Measurements from ENCODE around the gene LNP1.
"Not testable (repeated sequence)": the region's sequence is repeated elsewhere in the genome, so short reads cannot be mapped to it uniquely, and the experiment has no call there.

LNP1 gene

DNA sequence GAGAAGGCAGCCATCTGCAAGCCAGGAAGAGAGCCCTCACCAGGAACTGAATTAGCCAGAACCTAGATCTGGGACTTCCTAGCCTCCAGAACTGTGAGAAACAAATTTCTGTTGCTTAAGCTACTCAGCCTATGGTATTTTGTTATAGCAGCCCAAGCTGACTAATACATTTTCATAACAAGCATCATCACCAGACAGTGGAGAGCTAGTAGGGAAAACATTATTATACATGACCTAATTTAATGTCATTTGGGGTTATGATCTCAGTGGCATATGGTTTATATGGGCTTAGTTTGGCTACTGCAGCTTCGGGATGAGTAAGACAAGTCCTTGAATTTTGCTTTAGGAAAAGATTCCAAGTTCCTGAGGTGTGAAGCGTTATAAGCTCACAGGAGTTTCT lies 35.6 kb downstream of the LNP1 start:
- DNase-seq = no peak

DNA sequence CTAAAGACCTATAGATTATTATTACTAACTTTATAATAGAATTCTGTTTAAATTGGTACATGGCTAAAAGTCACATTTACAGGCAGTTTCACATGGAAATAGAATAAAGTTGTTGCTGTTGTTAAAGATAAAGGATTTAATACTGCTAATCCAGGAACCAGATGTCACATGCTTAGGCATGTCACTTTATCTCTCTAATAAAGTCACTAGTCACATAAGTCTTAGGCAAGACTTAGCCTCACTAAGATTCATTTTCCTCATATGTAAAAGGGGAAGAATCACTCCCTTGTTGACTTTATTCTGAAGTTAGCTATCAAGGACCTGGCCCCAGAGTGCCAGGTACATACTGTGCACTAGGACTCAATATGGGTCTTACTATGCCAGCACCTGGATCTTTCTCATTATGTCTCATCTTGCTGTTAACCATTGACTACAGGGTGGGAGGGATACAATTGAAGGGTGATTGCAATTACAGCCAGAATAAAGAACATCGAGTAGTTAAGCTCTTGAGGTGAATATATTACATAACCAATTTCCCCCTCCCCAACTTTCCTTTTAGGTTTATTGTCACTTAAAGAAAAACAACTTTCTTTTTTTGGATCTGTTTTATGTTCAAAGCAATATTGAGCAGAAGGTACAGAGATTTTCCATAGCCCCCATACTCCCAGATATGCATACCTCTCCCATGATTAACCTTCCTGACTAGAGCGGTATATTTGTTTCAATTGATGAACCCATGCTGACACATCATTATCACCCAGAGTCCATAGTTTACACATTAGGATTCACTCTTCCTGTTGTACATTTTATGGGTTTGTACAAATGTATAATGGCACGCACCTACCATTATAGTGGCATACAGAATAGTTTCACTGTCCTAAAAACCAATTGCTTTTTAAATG lies 36.6 kb downstream of the LNP1 start:
- no peak for DNase-seq

- no peak for DNase-seq
Measured at GRCh38 chr3:100438623-100438974, 37.3 kb downstream of the LNP1 start.

- DNase-seq = no peak
Measured at GRCh38 chr3:100440895-100441294, 39.6 kb downstream of the LNP1 start.

DNA sequence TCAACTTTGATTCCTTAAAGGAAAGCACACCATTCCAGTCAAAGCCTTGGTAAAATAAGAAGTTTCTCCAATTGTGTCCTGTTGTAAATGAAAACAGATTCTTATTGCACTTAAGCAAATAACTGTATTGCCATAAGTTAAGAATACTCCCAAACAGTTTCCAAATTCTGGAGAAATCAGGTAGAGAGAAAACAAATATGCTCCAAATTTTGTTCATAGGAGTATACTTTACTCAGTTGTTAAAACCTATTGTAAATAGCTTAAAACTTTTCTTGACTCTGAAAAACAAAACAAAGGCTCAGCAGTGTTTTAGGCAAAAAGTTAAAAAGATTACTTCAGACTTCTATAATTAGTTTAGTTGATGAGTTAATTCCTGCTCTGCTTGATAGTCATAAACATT lies 42.4 kb downstream of the LNP1 start:
- no peak for DNase-seq

GRCh38 chr3:100447067-100447466 lies 45.7 kb downstream of the LNP1 start:
- not testable (repeated sequence) for DNase-seq

DNA sequence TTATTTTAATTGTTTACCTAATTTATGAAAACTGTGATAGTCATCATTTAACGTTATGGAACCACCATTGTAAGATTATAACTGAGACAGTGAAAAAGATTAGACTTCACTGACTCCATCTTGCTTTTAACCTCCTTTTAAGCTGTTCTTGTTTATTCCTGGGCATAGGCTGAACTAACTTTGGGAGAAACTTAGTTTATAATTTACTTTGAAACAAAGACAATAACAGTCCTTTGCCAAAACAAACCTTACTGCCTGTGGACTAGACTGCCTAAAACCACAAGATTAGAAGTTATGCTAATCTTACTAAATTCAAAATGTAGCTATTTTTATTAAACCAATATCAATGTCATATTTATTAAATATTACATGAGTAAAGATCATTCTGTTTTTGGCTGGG lies 46.7 kb downstream of the LNP1 start:
- DNase-seq = no peak

- DNase-seq = no peak
Measured at GRCh38 chr3:100449214-100449613, 47.9 kb downstream of the LNP1 start.

DNA sequence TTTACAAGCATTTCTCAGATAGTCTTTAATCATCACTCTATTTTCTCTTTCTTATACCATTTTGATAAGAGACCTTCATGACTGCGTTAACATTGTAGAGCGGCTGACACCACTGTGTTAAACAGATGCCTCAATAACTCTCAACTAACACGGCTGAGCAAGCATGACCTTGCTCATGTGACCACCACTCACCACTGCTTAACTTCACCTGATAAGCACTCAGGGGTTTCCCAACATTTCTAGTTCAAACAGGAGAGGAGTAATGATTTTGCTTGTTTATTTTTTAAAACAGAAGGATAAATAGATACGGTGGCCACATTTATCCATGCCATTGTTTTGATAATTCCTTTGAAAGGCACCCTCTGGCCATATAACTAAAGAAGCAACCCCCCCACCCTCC lies 53.3 kb downstream of the LNP1 start:
- no peak for DNase-seq

DNA sequence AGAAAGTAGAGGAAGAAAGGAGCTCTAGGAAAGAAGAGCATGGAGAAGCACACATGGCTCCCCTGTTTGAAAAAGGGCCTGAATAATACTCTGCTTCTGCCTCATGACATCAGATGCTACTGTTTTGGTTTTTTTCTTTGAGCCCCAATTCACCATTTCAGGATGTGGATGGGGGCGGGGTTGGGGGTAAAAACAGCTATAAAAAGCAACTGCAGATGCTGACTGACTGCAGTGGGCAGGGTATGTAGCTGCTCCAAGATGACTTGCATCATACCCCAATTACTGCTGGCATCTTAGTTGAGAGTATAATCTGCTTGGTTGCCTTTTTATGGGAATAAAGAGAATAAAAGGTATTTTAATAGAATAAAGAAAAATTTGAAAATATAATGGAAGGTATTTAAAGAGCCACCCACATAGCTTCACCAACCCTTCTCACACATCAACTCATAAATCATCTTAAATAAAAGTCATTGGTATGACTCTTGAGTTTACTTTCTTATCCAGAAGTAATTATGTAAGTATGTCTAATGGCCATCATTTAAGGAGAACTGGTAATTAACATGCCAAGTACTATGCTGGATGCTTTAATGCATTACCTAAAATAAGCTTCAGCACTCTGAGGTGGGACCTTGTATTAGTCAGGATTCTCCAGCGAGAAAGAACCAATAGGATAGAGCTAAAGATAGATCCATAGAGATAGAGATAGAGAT lies 54.7 kb downstream of the LNP1 start:
- DNase-seq = no peak

DNA sequence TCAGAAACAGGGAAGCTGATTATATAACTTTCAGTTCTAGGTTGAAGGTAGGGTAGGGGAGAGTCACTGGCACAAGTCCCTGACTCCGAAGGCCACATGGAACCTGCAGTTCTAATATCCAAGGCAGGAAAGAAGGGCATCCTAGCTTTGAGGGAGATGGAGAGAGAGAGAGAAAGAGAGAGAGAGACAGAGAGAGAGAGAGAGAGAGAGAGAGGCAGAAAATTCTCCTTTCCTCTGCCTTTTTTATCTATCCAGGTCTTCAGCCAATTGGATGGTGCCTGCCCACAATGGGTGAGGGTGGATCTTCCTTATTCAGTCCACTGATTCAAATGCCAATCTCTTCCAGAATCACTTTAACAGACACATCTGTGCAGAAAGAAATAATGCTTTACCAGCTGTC lies 55.4 kb downstream of the LNP1 start:
- DNase-seq = no peak

DNA sequence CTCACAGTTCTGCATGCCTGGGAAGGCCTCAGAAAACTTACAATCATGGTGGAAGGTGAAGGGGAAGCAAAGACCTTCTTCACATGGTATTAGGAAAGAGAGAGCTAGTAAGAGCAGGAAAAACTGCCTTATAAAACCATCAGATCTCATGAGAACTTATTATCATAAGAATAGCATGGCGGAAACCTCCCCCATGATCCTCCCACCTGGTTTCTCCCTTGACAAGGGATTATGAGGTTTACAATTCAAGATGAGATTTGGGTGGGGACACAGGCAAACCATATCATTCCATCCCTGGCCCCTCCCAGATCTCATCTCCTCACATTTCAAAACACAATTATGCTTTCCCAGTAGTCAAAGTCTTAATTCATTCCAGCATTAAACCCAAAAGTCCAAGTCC lies 56.5 kb downstream of the LNP1 start:
- DNase-seq = no peak

DNA sequence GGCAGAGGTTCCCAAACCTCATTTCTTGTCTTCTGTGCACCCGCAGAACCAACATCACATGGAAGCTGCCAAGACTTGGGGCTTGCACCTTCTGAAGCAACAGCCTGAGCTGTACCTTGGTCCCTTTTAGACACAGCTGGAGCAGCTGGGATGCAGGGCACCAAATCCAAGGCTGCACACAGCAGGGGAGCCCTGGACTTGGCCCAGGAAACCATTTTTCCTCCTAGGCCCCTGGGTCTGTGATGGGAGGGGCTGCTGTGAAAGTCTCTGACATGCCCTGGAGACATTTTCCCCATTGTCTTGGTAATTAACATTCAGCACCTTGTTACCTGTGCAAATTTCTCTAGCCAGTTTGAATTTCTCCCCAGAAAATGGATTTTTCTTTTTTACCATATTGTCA lies 57.5 kb downstream of the LNP1 start:
- DNase-seq = no peak

GRCh38 chr3:100463002-100463401 lies 61.7 kb downstream of the LNP1 start:
- peak in 1 of 14 donors; percentile 1 for DNase-seq

- no peak for DNase-seq
Measured at GRCh38 chr3:100463646-100464155, 62.4 kb downstream of the LNP1 start.

GRCh38 chr3:100465892-100466777 lies 64.8 kb downstream of the LNP1 start:
- DNase-seq = no peak

- DNase-seq = no peak
Measured at GRCh38 chr3:100467133-100467532, 65.8 kb downstream of the LNP1 start.

- DNase-seq = no peak
Measured at GRCh38 chr3:100468676-100469075, 67.3 kb downstream of the LNP1 start.

DNA sequence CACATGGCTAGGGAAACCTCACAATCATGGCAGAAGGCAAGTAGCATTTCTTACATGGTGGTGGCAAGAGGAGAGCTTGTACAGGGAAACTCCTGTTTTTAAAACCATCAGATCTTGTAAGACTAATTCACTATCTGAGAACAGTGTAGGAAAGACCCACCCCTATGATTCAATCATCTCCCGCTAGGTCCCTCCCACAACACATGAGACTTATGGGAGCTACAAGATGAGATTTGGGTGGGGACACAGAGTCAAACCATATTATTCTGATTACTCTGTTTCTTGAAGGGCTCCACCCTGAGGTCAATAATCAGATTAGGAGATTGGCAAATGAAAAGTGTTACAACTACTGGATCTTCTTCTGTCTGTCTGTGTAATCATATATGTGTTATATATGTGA lies 69.6 kb downstream of the LNP1 start:
- no peak for DNase-seq

- DNase-seq = no peak
Measured at GRCh38 chr3:100471444-100471843, 70.1 kb downstream of the LNP1 start.

DNA sequence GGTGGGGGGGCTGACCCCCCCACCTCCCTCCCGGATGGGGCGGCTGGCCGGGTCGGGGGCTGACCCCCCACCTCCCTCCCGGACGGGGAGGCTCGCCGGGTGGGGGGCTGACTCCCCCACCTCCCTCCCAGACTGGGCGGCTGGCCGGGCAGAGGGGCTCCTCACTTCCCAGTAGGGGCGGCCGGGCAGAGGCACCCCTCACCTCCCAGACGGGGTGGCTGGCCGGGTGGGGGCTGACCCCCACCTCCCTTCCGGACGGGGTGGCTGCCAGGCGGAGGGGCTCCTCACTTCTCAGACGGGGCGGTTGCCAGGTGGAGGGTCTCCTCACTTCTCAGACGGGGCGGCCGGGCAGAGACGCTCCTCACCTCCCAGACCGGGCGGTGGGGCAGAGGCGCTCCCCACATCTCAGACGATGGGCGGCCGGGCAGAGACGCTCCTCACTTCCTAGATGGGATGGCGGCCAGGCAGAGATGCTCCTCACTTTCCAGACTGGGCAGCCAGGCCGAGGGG lies 76.6 kb downstream of the LNP1 start:
- not testable (repeated sequence) for DNase-seq

DNA sequence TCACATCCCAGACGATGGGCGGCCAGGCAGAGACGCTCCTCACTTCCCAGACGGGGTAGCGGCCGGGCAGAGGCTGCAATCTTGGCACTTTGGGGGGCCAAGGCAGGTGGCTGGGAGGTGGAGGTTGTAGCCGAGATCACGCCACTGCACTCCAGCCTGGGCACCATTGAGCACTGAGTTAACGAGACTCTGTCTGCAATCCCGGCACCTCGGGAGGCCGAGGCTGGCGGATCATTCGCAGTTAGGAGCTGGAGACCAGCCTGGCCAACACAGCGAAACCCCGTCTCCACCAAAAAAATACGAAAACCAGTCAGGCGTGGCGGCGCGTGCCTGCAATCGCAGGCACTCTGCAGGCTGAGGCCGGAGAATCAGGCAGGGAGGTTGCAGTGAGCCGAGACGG lies 77.2 kb downstream of the LNP1 start:
- DNase-seq = not testable (repeated sequence)

- DNase-seq = no peak
Measured at GRCh38 chr3:100480081-100480480, 78.7 kb downstream of the LNP1 start.
